KMS-11 (cell line): ENCODE data around the gene ARAP3.

Source experiments
- H2AFZ ChIP-seq: fragments of 200-600 bp; sonication (generic); 2 replicates; pipeline ENCODE4 v1.6.1; 2016; ENCODE audit warnings: antibody characterized with exemption, mixed run types, low read depth
- H3K27ac ChIP-seq: fragments of 200-600 bp; sonication (generic); 2 replicates; pipeline ENCODE4 v1.6.1; 2016; ENCODE audit warnings: mild to moderate bottlenecking, mixed run types
- H3K27me3 ChIP-seq: fragments of 200-600 bp; sonication (generic); 2 replicates; pipeline ENCODE4 v1.6.1; 2017; ENCODE audit warnings: mild to moderate bottlenecking, low read depth, mixed run types, moderate library complexity; ENCODE audit not compliant: insufficient read depth
- H3K36me3 ChIP-seq: fragments of 200-600 bp; sonication (generic); 2 replicates; pipeline ENCODE4 v1.6.1; 2017; ENCODE audit warnings: mild to moderate bottlenecking, mixed run types; ENCODE audit not compliant: insufficient read depth
- H3K4me1 ChIP-seq: fragments of 200-600 bp; sonication (generic); 2 replicates; pipeline ENCODE4 v1.6.1; 2016; ENCODE audit warnings: mild to moderate bottlenecking, low read depth, mixed run types; ENCODE audit not compliant: poor library complexity, severe bottlenecking
- H3K4me2 ChIP-seq: fragments of 200-600 bp; sonication (generic); 2 replicates; pipeline ENCODE4 v1.7.0; 2016; ENCODE audit warnings: mild to moderate bottlenecking, mixed run types
- H3K4me3 ChIP-seq: fragments of 200-600 bp; sonication (generic); IDR thresholded peaks from 2 replicates; pipeline ENCODE4 v1.6.1; 2017; ENCODE audit warnings: low read depth, low read length, mixed read lengths; ENCODE audit not compliant: insufficient read depth
- H3K79me2 ChIP-seq: fragments of 200-600 bp; sonication (generic); 2 replicates; pipeline ENCODE4 v1.6.1; 2016; ENCODE audit warnings: low read depth, mixed run types; ENCODE audit not compliant: insufficient read depth
- H3K9ac ChIP-seq: fragments of 200-600 bp; sonication (generic); 2 replicates; pipeline ENCODE4 v1.6.1; 2016; ENCODE audit warnings: mild to moderate bottlenecking, mixed run types
- H4K20me1 ChIP-seq: fragments of 200-600 bp; sonication (generic); 2 replicates; pipeline ENCODE4 v1.6.1; 2016; ENCODE audit warnings: mild to moderate bottlenecking, mixed run types; ENCODE audit not compliant: insufficient read depth
- TF ChIP-seq, protein P1 (sequence below): fragments of 200-600 bp; sonication (generic); conservative IDR thresholded peaks from 2 replicates; pipeline ENCODE4 v1.6.1; 2017; ENCODE audit warnings: low read depth, mild to moderate bottlenecking, antibody characterized with exemption, low read length, moderate library complexity, mixed read lengths

Gene ARAP3

GRCh38 chr5:141708016-141708415, 26.0 kb upstream of the ARAP3 start:
- TF ChIP-seq, protein P1, sequence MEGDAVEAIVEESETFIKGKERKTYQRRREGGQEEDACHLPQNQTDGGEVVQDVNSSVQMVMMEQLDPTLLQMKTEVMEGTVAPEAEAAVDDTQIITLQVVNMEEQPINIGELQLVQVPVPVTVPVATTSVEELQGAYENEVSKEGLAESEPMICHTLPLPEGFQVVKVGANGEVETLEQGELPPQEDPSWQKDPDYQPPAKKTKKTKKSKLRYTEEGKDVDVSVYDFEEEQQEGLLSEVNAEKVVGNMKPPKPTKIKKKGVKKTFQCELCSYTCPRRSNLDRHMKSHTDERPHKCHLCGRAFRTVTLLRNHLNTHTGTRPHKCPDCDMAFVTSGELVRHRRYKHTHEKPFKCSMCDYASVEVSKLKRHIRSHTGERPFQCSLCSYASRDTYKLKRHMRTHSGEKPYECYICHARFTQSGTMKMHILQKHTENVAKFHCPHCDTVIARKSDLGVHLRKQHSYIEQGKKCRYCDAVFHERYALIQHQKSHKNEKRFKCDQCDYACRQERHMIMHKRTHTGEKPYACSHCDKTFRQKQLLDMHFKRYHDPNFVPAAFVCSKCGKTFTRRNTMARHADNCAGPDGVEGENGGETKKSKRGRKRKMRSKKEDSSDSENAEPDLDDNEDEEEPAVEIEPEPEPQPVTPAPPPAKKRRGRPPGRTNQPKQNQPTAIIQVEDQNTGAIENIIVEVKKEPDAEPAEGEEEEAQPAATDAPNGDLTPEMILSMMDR: no peak
- H3K27me3 ChIP-seq: no peaks in the 10 kb centered on the region; the same call in 1 of the 2 replicates

GRCh38 chr5:141707510-141707909, 25.5 kb upstream of the ARAP3 start:
- TF ChIP-seq, protein P1: no peak
- Histone ChIP-seq H3K4me3 (no peak overlapping the region), H3K9ac (no peak overlapping the region), H3K27me3 (no peaks in the 10 kb centered on the region; the same call in 1 of the 2 replicates), H2AFZ (no peak overlapping the region), H3K27ac (no peak overlapping the region), H3K36me3 (no peaks in the 10 kb centered on the region), H3K79me2 (no peaks in the 10 kb centered on the region), H3K4me1 (no peaks in the 10 kb centered on the region), H4K20me1 (no peaks in the 10 kb centered on the region), H3K4me2 (no peak overlapping the region)

More at GRCh38 chr5:141708016-141708415, 26.0 kb upstream of the ARAP3 start:
- H3K4me3 ChIP-seq: no peak overlapping the region
- H3K79me2 ChIP-seq: no peaks in the 10 kb centered on the region
- no peak overlapping the region for H3K27ac ChIP-seq
- H4K20me1 ChIP-seq: no peaks in the 10 kb centered on the region
- no peak overlapping the region for H2AFZ ChIP-seq
- no peak overlapping the region for H3K9ac ChIP-seq
- no peaks in the 10 kb centered on the region for H3K4me1 ChIP-seq
- H3K36me3 ChIP-seq: no peaks in the 10 kb centered on the region
- no peak overlapping the region for H3K4me2 ChIP-seq

DNA sequence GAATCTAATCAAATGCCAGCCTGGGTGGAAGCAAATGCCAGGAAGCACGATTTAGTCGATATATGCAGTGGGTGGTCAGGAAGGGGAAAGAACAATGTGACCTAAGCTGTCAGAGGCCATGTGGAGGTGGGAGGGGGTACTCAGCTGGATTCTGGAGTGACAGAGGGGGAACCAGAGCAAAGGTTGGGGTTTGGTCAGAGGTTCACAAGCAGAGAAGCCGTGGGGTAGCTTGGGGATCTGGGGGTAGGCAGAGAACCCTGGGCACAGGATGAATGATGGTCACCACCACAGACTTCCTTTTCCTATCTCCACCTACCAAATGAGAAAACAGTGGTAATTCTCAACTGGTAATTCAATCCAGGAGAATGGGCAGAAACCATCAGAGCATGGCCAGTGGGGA, 24.1 kb upstream of the ARAP3 start:
- Histone ChIP-seq H3K4me1 (peaks cover 9% of the 10 kb centered on the region), H2AFZ (no peak overlapping the region)

GRCh38 chr5:141705469-141705868, 23.4 kb upstream of the ARAP3 start:
- H3K79me2 ChIP-seq: no peaks in the 10 kb centered on the region
- H2AFZ ChIP-seq: no peak overlapping the region
- TF ChIP-seq, protein P1: no peak
- H3K27ac ChIP-seq: no peak overlapping the region
- H3K27me3 ChIP-seq: no peaks in the 10 kb centered on the region; the same call in 1 of the 2 replicates
- no peaks in the 10 kb centered on the region for H4K20me1 ChIP-seq
- no peaks in the 10 kb centered on the region for H3K36me3 ChIP-seq
- peaks cover 9% of the 10 kb centered on the region for H3K4me1 ChIP-seq
- H3K4me3 ChIP-seq: no peak overlapping the region
- H3K4me2 ChIP-seq: no peak overlapping the region
- no peak overlapping the region for H3K9ac ChIP-seq

More for the DNA sequence above, 24.1 kb upstream of the ARAP3 start:
- no peak overlapping the region for H3K27ac ChIP-seq
- H3K4me2 ChIP-seq: no peak overlapping the region
- H3K4me3 ChIP-seq: no peak overlapping the region
- no peaks in the 10 kb centered on the region for H4K20me1 ChIP-seq
- TF ChIP-seq, protein P1: no peak
- H3K36me3 ChIP-seq: no peaks in the 10 kb centered on the region
- H3K27me3 ChIP-seq: no peaks in the 10 kb centered on the region; the same call in 1 of the 2 replicates
- H3K9ac ChIP-seq: no peak overlapping the region
- H3K79me2 ChIP-seq: no peaks in the 10 kb centered on the region
